Measurements from ENCODE around the gene NLN. TPM values are rescaled to one million over a fixed set of nuclear protein-coding genes. Genes with fewer than 3 reads are reported as not detected.
"Not testable (repeated sequence)": the region's sequence is repeated elsewhere in the genome, so short reads cannot be mapped to it uniquely, and the experiment has no call there.

Gene NLN
- polyA plus RNA-seq, 1 experiment: 15.4 TPM

GRCh38 chr5:65840071-65840470 lies 118.1 kb downstream of the NLN start:
- Histone ChIP-seq H3K36me3 (ENCODE audit: control insufficient read depth, insufficient read depth, low read length) (no peaks in the 10 kb centered on the region), H3K4me3 (ENCODE audit: low read depth, low read length) (no peak overlapping the region), H3K27me3 (ENCODE audit: control insufficient read depth, insufficient read depth, low read length) (no peaks in the 10 kb centered on the region)
- no peak for TF ChIP-seq CTCF (IDR thresholded peaks at IDR 0.05; ENCODE audit: insufficient read depth, low read depth, low read length)
- ChIA-PET CTCF (no interaction called here), POLR2A (interaction anchor here (0.6 kb wide), 1 partner anchor 22 kb away, joined by 15 read pairs; no protein-coding TSS in a partner anchor)
- DNase-seq (ENCODE audit: low read depth): no peak

- POLR2A ChIA-PET: interaction anchor here (0.6 kb wide), 1 partner anchor 10 kb away, joined by 13 read pairs; no protein-coding TSS in a partner anchor
- not testable (repeated sequence) for DNase-seq (ENCODE audit: low read depth); H3K4me3 ChIP-seq (ENCODE audit: low read depth, low read length); H3K27me3 ChIP-seq (ENCODE audit: control insufficient read depth, insufficient read depth, low read length); H3K36me3 ChIP-seq (ENCODE audit: control insufficient read depth, insufficient read depth, low read length)
- CTCF ChIA-PET: interaction anchor here (1.0 kb wide), 1 partner anchor 14 kb away, joined by 3 read pairs; no protein-coding TSS in a partner anchor
These were observed 122.8 kb downstream of the NLN start for GRCh38 chr5:65844763-65845162.

- ChIA-PET POLR2A (no interaction called here), CTCF (interaction anchor here (0.8 kb wide), 1 partner anchor 10 kb away, joined by 3 read pairs; no protein-coding TSS in a partner anchor)
- TF ChIP-seq CTCF (IDR thresholded peaks at IDR 0.05; ENCODE audit: insufficient read depth, low read depth, low read length): no peak
- no peak for DNase-seq (ENCODE audit: low read depth)
- H3K27me3 ChIP-seq (ENCODE audit: control insufficient read depth, insufficient read depth, low read length): no peaks in the 10 kb centered on the region
- no peak overlapping the region for H3K4me3 ChIP-seq (ENCODE audit: low read depth, low read length)
- H3K36me3 ChIP-seq (ENCODE audit: control insufficient read depth, insufficient read depth, low read length): no peaks in the 10 kb centered on the region
These were observed 124.1 kb downstream of the NLN start for GRCh38 chr5:65846101-65846500.

- H3K27me3 ChIP-seq (ENCODE audit: control insufficient read depth, insufficient read depth, low read length); H3K4me3 ChIP-seq (ENCODE audit: low read depth, low read length); DNase-seq (ENCODE audit: low read depth); H3K36me3 ChIP-seq (ENCODE audit: control insufficient read depth, insufficient read depth, low read length); POLR2A ChIA-PET: not testable (repeated sequence)
- CTCF ChIA-PET: interaction anchor here (0.5 kb wide), 1 partner anchor 156 kb away, joined by 3 read pairs; no protein-coding TSS in a partner anchor
These were observed 125.0 kb downstream of the NLN start for GRCh38 chr5:65847019-65847418.

- DNase-seq (ENCODE audit: low read depth); POLR2A ChIA-PET; CTCF ChIA-PET; H3K36me3 ChIP-seq (ENCODE audit: control insufficient read depth, insufficient read depth, low read length); H3K27me3 ChIP-seq (ENCODE audit: control insufficient read depth, insufficient read depth, low read length); H3K4me3 ChIP-seq (ENCODE audit: low read depth, low read length): not testable (repeated sequence)
These were observed 127.9 kb downstream of the NLN start for GRCh38 chr5:65849918-65850317.

GRCh38 chr5:65854925-65855324 lies 132.9 kb downstream of the NLN start:
- no peaks in the 10 kb centered on the region for H3K36me3 ChIP-seq (ENCODE audit: control insufficient read depth, insufficient read depth, low read length)
- H3K4me3 ChIP-seq (ENCODE audit: low read depth, low read length): no peak overlapping the region
- no peaks in the 10 kb centered on the region for H3K27me3 ChIP-seq (ENCODE audit: control insufficient read depth, insufficient read depth, low read length)
- peak; percentile 19 for DNase-seq (ENCODE audit: low read depth)
- CTCF ChIA-PET: no interaction called here
- POLR2A ChIA-PET: no interaction called here
- TF ChIP-seq CTCF (IDR thresholded peaks at IDR 0.05; ENCODE audit: insufficient read depth, low read depth, low read length): no peak

- ChIA-PET CTCF (interaction anchor here (1.0 kb wide), 1 partner anchor 10 kb away, joined by 3 read pairs; no protein-coding TSS in a partner anchor), POLR2A (no interaction called here)
- no peak for TF ChIP-seq CTCF (IDR thresholded peaks at IDR 0.05; ENCODE audit: insufficient read depth, low read depth, low read length)
- DNase-seq (ENCODE audit: low read depth): no peak
- Histone ChIP-seq H3K4me3 (ENCODE audit: low read depth, low read length) (no peak overlapping the region), H3K27me3 (ENCODE audit: control insufficient read depth, insufficient read depth, low read length) (no peaks in the 10 kb centered on the region), H3K36me3 (ENCODE audit: control insufficient read depth, insufficient read depth, low read length) (no peaks in the 10 kb centered on the region)
These were observed 133.8 kb downstream of the NLN start for GRCh38 chr5:65855766-65856315.
